GM12875 (cell line): ENCODE results near the gene SNUPN.
A peak's percentile ranks its signal among the peaks of the same experiment; 100 is the strongest.
"Not testable (repeated sequence)": the region's sequence is repeated elsewhere in the genome, so short reads cannot be mapped to it uniquely, and the experiment has no call there.

Experiments
- H3K4me3 ChIP-seq: one replicate; pipeline ENCODE4 v1.5.1; 2011; ENCODE audit warnings: low read depth, low read length, control low read depth
- CTCF ChIP-seq: IDR thresholded peaks from 2 replicates; pipeline ENCODE4 v1.5.1; 2011; ENCODE audit warnings: low read depth, mild to moderate bottlenecking, control low read depth, inconsistent platforms, low read length, moderate library complexity, borderline replicate concordance; ENCODE audit not compliant: insufficient read depth

SNUPN gene

GRCh38 chr15:75590239-75590638 lies 35.3 kb downstream of the SNUPN start:
- no peak for TF ChIP-seq CTCF
- H3K4me3 ChIP-seq = no peak overlapping the region

GRCh38 chr15:75589071-75589470 lies 36.5 kb downstream of the SNUPN start:
- TF ChIP-seq CTCF = no peak
- no peak overlapping the region for H3K4me3 ChIP-seq

GRCh38 chr15:75586422-75586821 lies 39.1 kb downstream of the SNUPN start:
- not testable (repeated sequence) for H3K4me3 ChIP-seq

- no peak for TF ChIP-seq CTCF
These were observed 41.4 kb downstream of the SNUPN start for GRCh38 chr15:75584121-75584520.

GRCh38 chr15:75583701-75584100 lies 41.8 kb downstream of the SNUPN start:
- no peak for TF ChIP-seq CTCF
- H3K4me3 ChIP-seq = no peak overlapping the region

More at GRCh38 chr15:75584121-75584520, 41.4 kb downstream of the SNUPN start:
- no peak overlapping the region for H3K4me3 ChIP-seq

DNA sequence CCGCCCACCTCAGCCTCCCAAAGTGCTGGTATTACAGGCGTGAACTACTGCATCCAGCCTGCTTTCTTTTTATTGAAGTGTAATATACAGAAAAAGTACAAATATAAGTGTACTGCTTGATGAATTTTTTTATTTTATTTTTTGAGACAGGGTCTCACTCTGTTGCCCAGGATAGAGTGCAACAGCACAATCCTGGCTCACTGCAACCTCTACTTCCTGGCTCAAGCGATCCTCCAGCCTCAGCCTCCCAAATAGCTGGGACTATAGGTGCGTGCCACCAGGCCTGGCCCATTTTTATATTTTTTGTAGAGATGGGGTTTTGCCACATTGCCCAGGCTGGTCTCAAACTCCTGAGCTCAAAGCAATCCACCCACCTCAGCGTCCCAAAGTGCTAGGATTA lies 42.6 kb downstream of the SNUPN start:
- not testable (repeated sequence) for H3K4me3 ChIP-seq

- peak; percentile 36 for TF ChIP-seq CTCF
These were observed 46.3 kb downstream of the SNUPN start, which contains the start of gene PTPN9 for GRCh38 chr15:75578948-75579920. Gene PTPN9 (minus strand): TSS chr15:75579315. CDS start chr15:75578776, 539 bp downstream.

More at GRCh38 chr15:75578948-75579920, 46.3 kb downstream of the SNUPN start, which contains the start of gene PTPN9:
- peak within 1 kb of the TSS; percentile 90 for H3K4me3 ChIP-seq
